Anterior cingulate cortex (tissue), 58 donors: ENCODE data around the gene FSTL4.

Experiments used
- DNase-seq, 58 donors: peaks; one replicate each; lab custom pipeline; 2025; lab: John Stamatoyannopoulos, UW

Gene FSTL4

GRCh38 chr5:133393776-133394476 lies 218.4 kb downstream of the FSTL4 start:
- DNase-seq: no peak

- no peak for DNase-seq
These were observed 219.9 kb downstream of the FSTL4 start for GRCh38 chr5:133392448-133392847.

GRCh38 chr5:133391354-133392136 lies 220.8 kb downstream of the FSTL4 start:
- DNase-seq: no peak

- DNase-seq: no peak
These were observed 221.7 kb downstream of the FSTL4 start for GRCh38 chr5:133390416-133391353.

- no peak for DNase-seq
These were observed 223.2 kb downstream of the FSTL4 start for GRCh38 chr5:133389066-133389590.

GRCh38 chr5:133387621-133388020 lies 224.7 kb downstream of the FSTL4 start:
- no peak for DNase-seq

GRCh38 chr5:133387091-133387490 lies 225.2 kb downstream of the FSTL4 start:
- no peak for DNase-seq

GRCh38 chr5:133386662-133387061 lies 225.7 kb downstream of the FSTL4 start:
- no peak for DNase-seq

- no peak for DNase-seq
These were observed 227.0 kb downstream of the FSTL4 start for GRCh38 chr5:133385346-133385745.

- DNase-seq: no peak
These were observed 227.4 kb downstream of the FSTL4 start for GRCh38 chr5:133384903-133385302.

GRCh38 chr5:133384120-133384855 lies 228.1 kb downstream of the FSTL4 start:
- no peak for DNase-seq

GRCh38 chr5:133383580-133383939 lies 228.8 kb downstream of the FSTL4 start:
- no peak for DNase-seq

- DNase-seq: peak in 1 of 58 donors; percentile 7
These were observed 229.4 kb downstream of the FSTL4 start for GRCh38 chr5:133382661-133383579.

GRCh38 chr5:133381571-133382365 lies 230.6 kb downstream of the FSTL4 start:
- DNase-seq: no peak

- DNase-seq: no peak
These were observed 231.3 kb downstream of the FSTL4 start for GRCh38 chr5:133381041-133381440.

GRCh38 chr5:133377736-133378135 lies 234.6 kb downstream of the FSTL4 start:
- DNase-seq: no peak

GRCh38 chr5:133376986-133377385 lies 235.4 kb downstream of the FSTL4 start:
- DNase-seq: no peak
